ENCODE data around the gene PCSK7. TPM values are rescaled to one million over a fixed set of nuclear protein-coding genes. Genes with fewer than 3 reads are reported as not detected.

PCSK7 gene
- total RNA-seq, 2 donors from 2014 or later, result 25.3 to 32.8 TPM

GRCh38 chr11:117197516-117198456 is 34.1 kb downstream of the PCSK7 start:
- Histone ChIP-seq H3K27me3 (no peaks in the 10 kb centered on the region), H3K4me3 (peak overlapping the region; percentile 58 to 62), H3K27ac (peak overlapping the region; percentile 86 to 88), H3K9me3 (no peaks in the 10 kb centered on the region), H3K4me1 (peaks cover 0 to 51% of the 10 kb centered on the region in 2 donors), H3K36me3 (peaks cover 55% of the 10 kb centered on the region)
- peak; percentile 44 to 68 for TF ChIP-seq CTCF (IDR thresholded peaks at IDR 0.05)
- DNase-seq (ENCODE audit: low spot score), result no peak

GRCh38 chr11:117197006-117197405 is 34.9 kb downstream of the PCSK7 start:
- Histone ChIP-seq H3K4me1 (peaks cover 0 to 44% of the 10 kb centered on the region in 2 donors), H3K4me3 (no peak overlapping the region), H3K27ac (peak overlapping the region; percentile 86 to 88), H3K27me3 (no peaks in the 10 kb centered on the region), H3K9me3 (no peaks in the 10 kb centered on the region), H3K36me3 (peaks cover 55% of the 10 kb centered on the region)
- no peak for DNase-seq (ENCODE audit: low spot score)
- no peak for TF ChIP-seq CTCF (IDR thresholded peaks at IDR 0.05)

- no peak for TF ChIP-seq CTCF (IDR thresholded peaks at IDR 0.05)
- DNase-seq (ENCODE audit: low spot score), result no peak
Measured at GRCh38 chr11:117195761-117196160, 36.1 kb downstream of the PCSK7 start.

GRCh38 chr11:117195258-117195657 is 36.6 kb downstream of the PCSK7 start:
- Histone ChIP-seq H3K27me3 (no peaks in the 10 kb centered on the region), H3K36me3 (peaks cover 51% of the 10 kb centered on the region), H3K4me1 (peaks cover 0 to 31% of the 10 kb centered on the region in 2 donors), H3K9me3 (no peaks in the 10 kb centered on the region), H3K27ac (no peak overlapping the region), H3K4me3 (no peak overlapping the region)
- TF ChIP-seq CTCF (IDR thresholded peaks at IDR 0.05), result no peak
- DNase-seq (ENCODE audit: low spot score), result no peak

More at GRCh38 chr11:117195761-117196160, 36.1 kb downstream of the PCSK7 start:
- no peak overlapping the region for H3K4me3 ChIP-seq
- H3K9me3 ChIP-seq, result no peaks in the 10 kb centered on the region
- H3K27ac ChIP-seq, result no peak overlapping the region
- H3K27me3 ChIP-seq, result no peaks in the 10 kb centered on the region
- H3K4me1 ChIP-seq, result peaks cover 0 to 35% of the 10 kb centered on the region in 2 donors
- H3K36me3 ChIP-seq, result peaks cover 51% of the 10 kb centered on the region

- H3K9me3 ChIP-seq, result no peaks in the 10 kb centered on the region
- H3K27me3 ChIP-seq, result no peaks in the 10 kb centered on the region
- H3K4me1 ChIP-seq, result peaks cover 0 to 22% of the 10 kb centered on the region in 2 donors
- DNase-seq (ENCODE audit: low spot score), result no peak
- H3K27ac ChIP-seq, result no peak overlapping the region
- H3K36me3 ChIP-seq, result peaks cover 57% of the 10 kb centered on the region
- no peak overlapping the region for H3K4me3 ChIP-seq
- no peak for TF ChIP-seq CTCF (IDR thresholded peaks at IDR 0.05)
Measured at GRCh38 chr11:117194267-117194666, 37.6 kb downstream of the PCSK7 start.

All from right atrium auricular region (tissue), 2 donors.